Neural crest cell (in vitro differentiated cells): ENCODE measurements around the gene EID2. TPM values are rescaled to one million over a fixed set of nuclear protein-coding genes. Genes with fewer than 3 reads are reported as not detected.

ENCODE experiments used
- DNase-seq: peaks from one replicate; pipeline ENCODE4 v3.0.0; 2021; ENCODE audit warnings: low read depth, mixed read lengths, low spot score
- H3K27ac Mint-ChIP-seq: one replicate; pipeline ENCODE4 v1.8.0; 2021; ENCODE audit warnings: mild to moderate bottlenecking, mixed read lengths; ENCODE audit not compliant: unreplicated experiment
- H3K27me3 Mint-ChIP-seq: 2 replicates; pipeline ENCODE4 v1.8.0; 2021; ENCODE audit warnings: low read depth, mild to moderate bottlenecking, mixed read lengths
- H3K36me3 Mint-ChIP-seq: 2 replicates; pipeline ENCODE4 v1.8.0; 2021; ENCODE audit warnings: low read depth, mild to moderate bottlenecking, mixed read lengths
- H3K4me1 Mint-ChIP-seq: 2 replicates; pipeline ENCODE4 v1.8.0; 2021; ENCODE audit warnings: mixed read lengths
- H3K4me3 Mint-ChIP-seq: one replicate; pipeline ENCODE4 v1.8.0; 2021; ENCODE audit warnings: mild to moderate bottlenecking, mixed read lengths
- H3K9me3 Mint-ChIP-seq: 2 replicates; pipeline ENCODE4 v1.8.0; 2021; ENCODE audit warnings: mixed read lengths
- long read RNA-seq: library from polyadenylated mRNA; unstranded; transcript quantifications from one replicate; pipeline ENCODE4 v2.0.0, GENCODE V29; 2020
- total RNA-seq: library from RNA; stranded (reverse); gene quantifications from 2 replicates; pipeline ENCODE4 v1.2.1, GENCODE V29; 2021
- TF ChIP-seq, protein P1 (sequence below): fragments of 200-600 bp; sonication (generic); conservative IDR thresholded peaks from 2 replicates; pipeline ENCODE4 v1.5.0; 2021; ENCODE audit warnings: antibody characterized with exemption, mild to moderate bottlenecking

EID2 gene, protein sequence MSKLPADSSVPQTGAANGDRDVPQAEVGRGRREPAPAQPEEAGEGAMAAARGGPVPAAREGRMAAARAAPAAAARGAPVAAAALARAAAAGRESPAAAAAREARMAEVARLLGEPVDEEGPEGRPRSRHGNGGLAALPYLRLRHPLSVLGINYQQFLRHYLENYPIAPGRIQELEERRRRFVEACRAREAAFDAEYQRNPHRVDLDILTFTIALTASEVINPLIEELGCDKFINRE
- total RNA-seq = 28.0 and 30.8 TPM in 2 replicates
- long read RNA-seq = 0 reads

GRCh38 chr19:39539518-39540332 is at the start of gene EID2:
Gene EID2, minus strand, starts transcription at chr19:39540161. Its CDS starts 82 bp downstream, at chr19:39540079.
- DNase-seq = peak; percentile 97
- TF ChIP-seq, protein P1, sequence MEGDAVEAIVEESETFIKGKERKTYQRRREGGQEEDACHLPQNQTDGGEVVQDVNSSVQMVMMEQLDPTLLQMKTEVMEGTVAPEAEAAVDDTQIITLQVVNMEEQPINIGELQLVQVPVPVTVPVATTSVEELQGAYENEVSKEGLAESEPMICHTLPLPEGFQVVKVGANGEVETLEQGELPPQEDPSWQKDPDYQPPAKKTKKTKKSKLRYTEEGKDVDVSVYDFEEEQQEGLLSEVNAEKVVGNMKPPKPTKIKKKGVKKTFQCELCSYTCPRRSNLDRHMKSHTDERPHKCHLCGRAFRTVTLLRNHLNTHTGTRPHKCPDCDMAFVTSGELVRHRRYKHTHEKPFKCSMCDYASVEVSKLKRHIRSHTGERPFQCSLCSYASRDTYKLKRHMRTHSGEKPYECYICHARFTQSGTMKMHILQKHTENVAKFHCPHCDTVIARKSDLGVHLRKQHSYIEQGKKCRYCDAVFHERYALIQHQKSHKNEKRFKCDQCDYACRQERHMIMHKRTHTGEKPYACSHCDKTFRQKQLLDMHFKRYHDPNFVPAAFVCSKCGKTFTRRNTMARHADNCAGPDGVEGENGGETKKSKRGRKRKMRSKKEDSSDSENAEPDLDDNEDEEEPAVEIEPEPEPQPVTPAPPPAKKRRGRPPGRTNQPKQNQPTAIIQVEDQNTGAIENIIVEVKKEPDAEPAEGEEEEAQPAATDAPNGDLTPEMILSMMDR = peak; percentile 77
- Mint-ChIP-seq H3K9me3 (no peaks in the 10 kb centered on the region), H3K4me1 (peaks cover 44% of the 10 kb centered on the region), H3K4me3 (peak within 1 kb of the TSS; percentile 97), H3K27me3 (peaks cover 9% of the 10 kb centered on the region), H3K27ac (peak within 1 kb of the TSS; percentile 96), H3K36me3 (no peaks in the 10 kb centered on the region)

DNA sequence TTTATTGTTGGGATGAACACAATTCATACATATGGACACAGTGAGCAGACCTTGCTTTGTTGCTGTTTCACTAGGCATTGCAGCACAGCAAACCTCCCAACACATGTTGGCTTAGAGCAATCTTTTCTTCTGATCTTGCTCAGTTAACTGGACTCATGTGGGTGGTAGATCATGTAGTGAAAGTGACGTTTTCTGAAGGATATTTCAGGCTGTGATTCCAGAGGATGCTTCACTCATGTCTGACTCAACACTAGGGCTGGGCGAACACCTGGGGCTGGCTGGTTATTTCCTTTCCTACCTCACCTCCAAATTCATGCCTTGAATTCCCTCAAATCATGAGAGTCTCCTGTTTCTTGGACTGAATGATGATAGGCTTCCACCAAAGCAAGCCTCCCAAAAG is 48.1 kb upstream of the EID2 start:
- H3K36me3 Mint-ChIP-seq = no peaks in the 10 kb centered on the region
- DNase-seq = no peak
- no peaks in the 10 kb centered on the region for H3K9me3 Mint-ChIP-seq
- peaks cover 82% of the 10 kb centered on the region for H3K27me3 Mint-ChIP-seq
- TF ChIP-seq, protein P1 = no peak
- H3K27ac Mint-ChIP-seq = no peak overlapping the region
- no peaks in the 10 kb centered on the region for H3K4me1 Mint-ChIP-seq
- no peak overlapping the region for H3K4me3 Mint-ChIP-seq

GRCh38 chr19:39587496-39587895 is 47.5 kb upstream of the EID2 start:
- no peak overlapping the region for H3K27ac Mint-ChIP-seq
- H3K36me3 Mint-ChIP-seq = no peaks in the 10 kb centered on the region

GRCh38 chr19:39582891-39583625 is 43.1 kb upstream of the EID2 start:
- H3K4me3 Mint-ChIP-seq = no peak overlapping the region
- DNase-seq = no peak
- TF ChIP-seq, protein P1 = no peak
- no peaks in the 10 kb centered on the region for H3K4me1 Mint-ChIP-seq
- H3K27me3 Mint-ChIP-seq = peaks cover 63% of the 10 kb centered on the region
- H3K9me3 Mint-ChIP-seq = peaks cover 3% of the 10 kb centered on the region
- H3K27ac Mint-ChIP-seq = no peak overlapping the region
- H3K36me3 Mint-ChIP-seq = no peaks in the 10 kb centered on the region

More at GRCh38 chr19:39587496-39587895, 47.5 kb upstream of the EID2 start:
- TF ChIP-seq, protein P1 = no peak
- DNase-seq = no peak
- Mint-ChIP-seq H3K4me3 (no peak overlapping the region), H3K9me3 (no peaks in the 10 kb centered on the region), H3K4me1 (no peaks in the 10 kb centered on the region), H3K27me3 (peaks cover 76% of the 10 kb centered on the region)

DNA sequence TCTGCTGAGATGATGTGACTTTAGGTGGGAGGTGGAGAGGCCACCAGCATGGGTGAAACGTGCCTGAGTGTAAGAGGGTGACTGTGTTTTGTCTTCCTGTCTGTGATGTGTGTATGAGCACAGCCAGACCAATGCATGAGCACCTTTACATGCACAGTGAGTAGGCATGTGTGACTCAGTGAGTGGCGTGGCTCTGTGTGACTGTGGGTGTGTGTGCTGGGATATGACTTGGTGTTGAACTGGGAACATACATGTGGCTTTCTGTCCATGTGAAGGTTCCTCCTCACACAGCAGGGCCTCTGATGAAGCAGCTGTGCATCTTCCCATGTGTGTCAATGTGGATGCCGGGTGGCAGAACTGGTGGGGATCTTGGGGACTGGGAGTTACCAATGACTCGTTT is 42.5 kb upstream of the EID2 start:
- Mint-ChIP-seq H3K9me3 (peaks cover 3% of the 10 kb centered on the region), H3K4me1 (no peaks in the 10 kb centered on the region), H3K27me3 (peaks cover 64% of the 10 kb centered on the region), H3K27ac (no peak overlapping the region), H3K36me3 (no peaks in the 10 kb centered on the region), H3K4me3 (no peak overlapping the region)
- DNase-seq = no peak
- TF ChIP-seq, protein P1 = no peak
